Mesendoderm (in vitro differentiated cells): ENCODE measurements around the gene REM2.
A peak's percentile ranks its signal among the peaks of the same experiment; 100 is the strongest.

Experiments
- DNase-seq: peaks from one replicate; pipeline ENCODE4 v3.0.0; 2013
- H2AK5ac ChIP-seq: 2 replicates; pipeline ENCODE4 v1.6.1; 2013; ENCODE audit warnings: low read length, inconsistent platforms
- H2BK120ac ChIP-seq: 2 replicates; pipeline ENCODE4 v1.6.1; 2013; ENCODE audit warnings: low read depth, mild to moderate bottlenecking, low read length, moderate library complexity, mixed read lengths
- H2BK15ac ChIP-seq: replicated peaks from 2 replicates; pipeline ENCODE4 v1.6.1; 2013; ENCODE audit warnings: low read depth, mild to moderate bottlenecking, moderate library complexity
- H2BK5ac ChIP-seq: 2 replicates; pipeline ENCODE4 v1.6.1; 2013; ENCODE audit warnings: low read length, inconsistent platforms
- H3K18ac ChIP-seq: 2 replicates; pipeline ENCODE4 v1.6.1; 2013; ENCODE audit warnings: mild to moderate bottlenecking, low read length, mixed read lengths
- H3K23ac ChIP-seq: one replicate; pipeline ENCODE4 v1.6.1; 2013; ENCODE audit warnings: low read length
- H3K27ac ChIP-seq: 2 replicates; pipeline ENCODE4 v1.5.1; 2013; ENCODE audit warnings: low read depth, mild to moderate bottlenecking, inconsistent platforms, low read length, moderate library complexity
- H3K27me3 ChIP-seq: 2 replicates; pipeline ENCODE4 v1.6.1; 2013; ENCODE audit warnings: low read length, control low read depth, mild to moderate bottlenecking, inconsistent platforms; ENCODE audit not compliant: insufficient read depth, poor library complexity
- H3K36me3 ChIP-seq: 2 replicates; pipeline ENCODE4 v1.6.1; 2013; ENCODE audit warnings: low read length, inconsistent platforms; ENCODE audit not compliant: control insufficient read depth, insufficient read depth
- H3K4ac ChIP-seq: one replicate; pipeline ENCODE4 v1.6.1; 2013; ENCODE audit warnings: low read depth, mild to moderate bottlenecking, low read length, moderate library complexity
- H3K4me1 ChIP-seq: 2 replicates; pipeline ENCODE4 v1.6.1; 2013; ENCODE audit warnings: low read depth, low read length, inconsistent platforms; ENCODE audit not compliant: control insufficient read depth
- H3K4me2 ChIP-seq: 2 replicates; pipeline ENCODE4 v1.6.1; 2013; ENCODE audit warnings: low read length
- H3K4me3 ChIP-seq: 2 replicates; pipeline ENCODE4 v1.5.1; 2013; ENCODE audit warnings: mild to moderate bottlenecking, low read length
- H3K56ac ChIP-seq: one replicate; pipeline ENCODE4 v1.6.1; 2013; ENCODE audit warnings: low read length
- H3K79me1 ChIP-seq: 2 replicates; pipeline ENCODE4 v1.6.1; 2013; ENCODE audit warnings: low read length, inconsistent platforms
- H3K79me2 ChIP-seq: 2 replicates; pipeline ENCODE4 v1.6.1; 2013; ENCODE audit warnings: mild to moderate bottlenecking, low read length; ENCODE audit not compliant: control insufficient read depth, insufficient read depth
- H3K9ac ChIP-seq: 2 replicates; pipeline ENCODE4 v1.6.1; 2013; ENCODE audit warnings: low read length, inconsistent platforms
- H4K5ac ChIP-seq: one replicate; pipeline ENCODE4 v1.6.1; 2013; ENCODE audit warnings: low read length
- H4K8ac ChIP-seq: one replicate; pipeline ENCODE4 v1.6.1; 2013; ENCODE audit warnings: low read depth, mild to moderate bottlenecking, control low read depth, low read length, moderate library complexity
- WGBS: extraction: QIAGEN DNeasy Blood & Tissue Kit; methylation state at CpG from one replicate; pipeline ENCODE4 v1.1.7; 2013; ENCODE audit warnings: low lambda C conversion rate, missing lambda C conversion rate; ENCODE audit not compliant: insufficient coverage; ENCODE audit errors: extremely low coverage; 5-methylcytosine and 5-hydroxymethylcytosine counted together

Gene REM2

GRCh38 chr14:22846811-22847307, 36.2 kb upstream of the REM2 start:
- Histone ChIP-seq H3K79me1 (peaks cover 6% of the 10 kb centered on the region), H2BK15ac (no peak overlapping the region), H4K5ac (no peak overlapping the region), H3K9ac (no peak overlapping the region), H2BK5ac (no peak overlapping the region), H3K4me3 (no peak overlapping the region), H3K23ac (no peak overlapping the region), H3K18ac (no peak overlapping the region), H4K8ac (no peak overlapping the region), H3K36me3 (peaks cover 26% of the 10 kb centered on the region), H2AK5ac (no peak overlapping the region), H3K79me2 (no peaks in the 10 kb centered on the region), H3K4me2 (no peak overlapping the region), H3K27me3 (no peaks in the 10 kb centered on the region), H3K27ac (no peak overlapping the region), H3K56ac (no peak overlapping the region), H3K4ac (no peak overlapping the region), H2BK120ac (no peak overlapping the region), H3K4me1 (peaks cover 2% of the 10 kb centered on the region)
- WGBS, result no CpG with 5 or more reads among the region's 11 CpGs
- DNase-seq, result no peak

- no peak overlapping the region for H2BK120ac ChIP-seq
- no peak overlapping the region for H2AK5ac ChIP-seq
- no peak overlapping the region for H4K5ac ChIP-seq
- H3K4me1 ChIP-seq, result peaks cover 2% of the 10 kb centered on the region
- H3K9ac ChIP-seq, result peak overlapping the region; percentile 9
- H3K56ac ChIP-seq, result peak overlapping the region; percentile 17
- H3K4ac ChIP-seq, result no peak overlapping the region
- WGBS, result no CpG with 5 or more reads among the region's 14 CpGs
- H3K18ac ChIP-seq, result no peak overlapping the region
- H3K27me3 ChIP-seq, result no peaks in the 10 kb centered on the region
- peaks cover 1% of the 10 kb centered on the region for H3K79me1 ChIP-seq
- peak overlapping the region; percentile 37 for H3K27ac ChIP-seq
- no peak overlapping the region for H3K4me3 ChIP-seq
- no peaks in the 10 kb centered on the region for H3K79me2 ChIP-seq
- H2BK5ac ChIP-seq, result no peak overlapping the region
- no peak for DNase-seq
- no peak overlapping the region for H4K8ac ChIP-seq
- H3K36me3 ChIP-seq, result peaks cover 18% of the 10 kb centered on the region
- H3K23ac ChIP-seq, result no peak overlapping the region
- H3K4me2 ChIP-seq, result no peak overlapping the region
- H2BK15ac ChIP-seq, result no peak overlapping the region
Measured at GRCh38 chr14:22847661-22848341, 35.2 kb upstream of the REM2 start.

- H3K4me3 ChIP-seq, result no peak overlapping the region
- peaks cover 12% of the 10 kb centered on the region for H3K36me3 ChIP-seq
- H2BK120ac ChIP-seq, result no peak overlapping the region
- H3K9ac ChIP-seq, result peak overlapping the region; percentile 45
- peak overlapping the region; percentile 37 for H3K27ac ChIP-seq
- no peak overlapping the region for H3K4ac ChIP-seq
- no peak overlapping the region for H4K5ac ChIP-seq
- no CpG with 5 or more reads among the region's 12 CpGs for WGBS
- no peaks in the 10 kb centered on the region for H3K27me3 ChIP-seq
- H2AK5ac ChIP-seq, result no peak overlapping the region
- DNase-seq, result peak; percentile 68
- no peaks in the 10 kb centered on the region for H3K79me1 ChIP-seq
- peak overlapping the region; percentile 76 for H3K56ac ChIP-seq
- H3K4me1 ChIP-seq, result peaks cover 2% of the 10 kb centered on the region
- no peak overlapping the region for H4K8ac ChIP-seq
- no peaks in the 10 kb centered on the region for H3K79me2 ChIP-seq
- H3K4me2 ChIP-seq, result no peak overlapping the region
- H3K23ac ChIP-seq, result no peak overlapping the region
- no peak overlapping the region for H2BK15ac ChIP-seq
- H3K18ac ChIP-seq, result no peak overlapping the region
- no peak overlapping the region for H2BK5ac ChIP-seq
Measured at GRCh38 chr14:22848351-22849164, 34.5 kb upstream of the REM2 start.

DNA sequence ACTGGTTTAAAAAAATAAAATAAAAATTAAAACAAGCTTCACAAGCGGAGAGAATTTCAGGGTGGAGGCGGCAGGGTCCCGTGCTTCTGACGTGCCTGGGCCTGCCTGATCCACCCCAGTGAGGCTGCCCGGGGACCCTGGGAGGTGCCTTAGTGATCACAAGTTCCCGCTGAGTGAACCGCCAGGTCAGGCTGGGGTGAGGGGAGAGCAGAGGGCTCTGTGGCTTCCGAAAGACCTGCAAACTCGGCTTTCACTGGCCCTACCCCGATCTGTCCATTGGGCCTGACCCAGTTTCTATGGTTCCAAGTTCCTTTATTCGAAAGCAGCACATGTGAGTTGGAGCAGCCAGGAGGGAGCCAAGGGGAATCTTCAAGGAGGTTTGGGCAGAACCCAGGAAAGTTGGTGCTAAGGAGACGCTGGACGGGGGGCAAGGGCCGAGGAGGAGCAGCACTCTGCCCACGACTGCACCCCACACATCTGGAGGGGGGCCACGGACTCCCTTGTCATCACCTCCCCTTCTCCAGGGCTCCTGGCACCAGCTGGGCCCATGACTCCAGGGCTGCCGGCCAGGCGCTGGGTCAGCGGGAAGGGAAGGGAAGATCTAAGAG, 33.7 kb upstream of the REM2 start:
- Histone ChIP-seq H3K4me1 (peaks cover 2% of the 10 kb centered on the region), H3K56ac (peak overlapping the region; percentile 43), H3K9ac (no peak overlapping the region), H2BK15ac (no peak overlapping the region), H4K8ac (no peak overlapping the region), H3K27me3 (no peaks in the 10 kb centered on the region), H2AK5ac (peak overlapping the region; percentile 60), H3K27ac (no peak overlapping the region), H4K5ac (no peak overlapping the region), H3K4me3 (no peak overlapping the region), H3K4ac (no peak overlapping the region), H2BK120ac (no peak overlapping the region), H3K18ac (no peak overlapping the region), H3K79me2 (no peaks in the 10 kb centered on the region), H3K4me2 (no peak overlapping the region), H3K36me3 (peaks cover 11% of the 10 kb centered on the region), H3K79me1 (no peaks in the 10 kb centered on the region), H2BK5ac (no peak overlapping the region), H3K23ac (no peak overlapping the region)
- WGBS, result no CpG with 5 or more reads among the region's 19 CpGs
- DNase-seq, result no peak

- peaks cover 2% of the 10 kb centered on the region for H3K4me1 ChIP-seq
- H3K4me3 ChIP-seq, result no peak overlapping the region
- H4K5ac ChIP-seq, result no peak overlapping the region
- no peak overlapping the region for H2BK15ac ChIP-seq
- WGBS, result no CpG with 5 or more reads among the region's 9 CpGs
- no peaks in the 10 kb centered on the region for H3K79me2 ChIP-seq
- no peak overlapping the region for H3K27ac ChIP-seq
- no peak overlapping the region for H3K4me2 ChIP-seq
- H3K56ac ChIP-seq, result peak overlapping the region; percentile 62
- no peak overlapping the region for H2AK5ac ChIP-seq
- no peak overlapping the region for H4K8ac ChIP-seq
- no peak overlapping the region for H3K23ac ChIP-seq
- peak; percentile 57 for DNase-seq
- H3K9ac ChIP-seq, result no peak overlapping the region
- H3K18ac ChIP-seq, result no peak overlapping the region
- H3K4ac ChIP-seq, result no peak overlapping the region
- H3K79me1 ChIP-seq, result no peaks in the 10 kb centered on the region
- no peaks in the 10 kb centered on the region for H3K27me3 ChIP-seq
- no peak overlapping the region for H2BK120ac ChIP-seq
- no peak overlapping the region for H2BK5ac ChIP-seq
- no peaks in the 10 kb centered on the region for H3K36me3 ChIP-seq
Measured at GRCh38 chr14:22850944-22851764, 31.9 kb upstream of the REM2 start.
